HG02870 (cell line): Measurements from ENCODE around the gene URM1.
A peak's percentile ranks its signal among the peaks of the same experiment; 100 is the strongest.
"Not testable (repeated sequence)": the region's sequence is repeated elsewhere in the genome, so short reads cannot be mapped to it uniquely, and the experiment has no call there.

Source experiments
- ATAC-seq: cut with Tn5 transposase; IDR thresholded peaks from one replicate; pipeline ENCODE4 v1.9.1; 2021; ENCODE audit warnings: mild to moderate bottlenecking, moderate library complexity; ENCODE audit not compliant: unreplicated experiment

The URM1 gene

DNA sequence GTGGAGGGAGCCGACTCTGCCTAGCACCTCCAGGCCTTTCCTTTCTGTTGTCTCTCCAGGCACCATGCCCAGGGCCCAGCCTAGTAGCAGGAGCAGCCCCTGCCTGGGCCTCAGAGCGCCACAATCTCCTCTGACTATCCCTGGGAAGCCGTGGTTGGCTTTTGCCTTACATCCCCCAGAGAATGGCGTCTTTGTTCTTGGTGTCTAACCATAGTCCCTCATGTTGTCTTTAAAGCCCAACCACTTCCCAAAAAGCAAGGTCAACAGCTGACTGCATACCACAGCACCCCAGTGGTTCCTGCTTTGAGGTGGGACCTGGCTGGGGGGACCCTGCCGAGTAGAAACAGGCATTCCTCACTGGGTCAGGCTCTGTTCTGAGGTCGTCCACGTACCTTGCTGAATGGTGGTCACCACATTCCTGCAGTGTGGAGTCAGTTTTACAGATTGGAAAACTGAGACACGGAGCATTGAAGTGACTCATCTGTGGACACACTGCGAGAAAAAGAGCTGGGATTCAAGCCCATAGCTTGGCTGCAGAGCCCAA lies 35.7 kb downstream of the URM1 start:
- no peak for ATAC-seq

DNA sequence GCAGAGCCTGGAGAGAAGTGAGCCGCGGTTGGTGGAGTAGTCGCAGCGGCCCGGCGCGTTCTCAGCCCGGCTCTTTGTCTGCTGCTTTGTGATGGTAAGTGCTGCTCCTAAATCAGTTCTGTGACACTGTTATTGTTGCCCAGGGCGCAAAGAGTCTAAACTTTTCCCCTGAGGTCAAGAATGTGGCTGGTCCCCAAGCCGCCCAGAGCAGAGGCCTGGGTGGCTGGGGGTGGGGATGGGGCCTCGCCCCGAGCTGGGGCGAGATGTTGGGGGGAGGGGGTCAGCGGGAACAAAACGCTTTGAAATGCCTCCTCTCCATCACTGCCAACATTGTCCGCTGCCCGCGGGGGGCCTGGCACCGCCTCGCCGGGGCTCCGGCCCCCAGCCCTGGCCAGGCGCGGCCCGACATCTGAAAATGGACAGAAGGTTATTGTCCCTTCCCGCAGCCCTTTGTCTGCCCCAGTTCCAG lies 37.8 kb downstream of the URM1 start:
- no peak for ATAC-seq

DNA sequence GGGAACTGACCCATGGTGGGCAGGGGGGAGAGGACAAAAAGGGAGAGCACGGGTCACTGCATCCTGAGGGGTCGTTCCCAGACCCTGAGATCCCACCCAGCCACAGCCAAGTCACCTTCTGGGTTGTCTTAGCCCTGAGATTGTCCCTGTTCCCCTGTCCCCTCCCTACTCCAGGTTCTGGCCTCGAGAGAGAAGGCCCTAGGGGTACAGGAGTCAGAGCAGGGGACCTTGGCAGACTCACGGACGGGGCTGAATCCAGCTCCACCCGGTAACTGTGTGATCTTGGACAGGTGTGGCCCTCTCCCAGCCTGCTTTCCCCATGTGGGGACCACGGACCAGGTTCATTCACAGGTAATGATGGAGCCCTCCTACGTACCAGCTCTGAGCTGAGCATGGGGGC lies 38.3 kb downstream of the URM1 start:
- no peak for ATAC-seq

GRCh38 chr9:128409978-128410377 lies 38.8 kb downstream of the URM1 start:
- no peak for ATAC-seq

DNA sequence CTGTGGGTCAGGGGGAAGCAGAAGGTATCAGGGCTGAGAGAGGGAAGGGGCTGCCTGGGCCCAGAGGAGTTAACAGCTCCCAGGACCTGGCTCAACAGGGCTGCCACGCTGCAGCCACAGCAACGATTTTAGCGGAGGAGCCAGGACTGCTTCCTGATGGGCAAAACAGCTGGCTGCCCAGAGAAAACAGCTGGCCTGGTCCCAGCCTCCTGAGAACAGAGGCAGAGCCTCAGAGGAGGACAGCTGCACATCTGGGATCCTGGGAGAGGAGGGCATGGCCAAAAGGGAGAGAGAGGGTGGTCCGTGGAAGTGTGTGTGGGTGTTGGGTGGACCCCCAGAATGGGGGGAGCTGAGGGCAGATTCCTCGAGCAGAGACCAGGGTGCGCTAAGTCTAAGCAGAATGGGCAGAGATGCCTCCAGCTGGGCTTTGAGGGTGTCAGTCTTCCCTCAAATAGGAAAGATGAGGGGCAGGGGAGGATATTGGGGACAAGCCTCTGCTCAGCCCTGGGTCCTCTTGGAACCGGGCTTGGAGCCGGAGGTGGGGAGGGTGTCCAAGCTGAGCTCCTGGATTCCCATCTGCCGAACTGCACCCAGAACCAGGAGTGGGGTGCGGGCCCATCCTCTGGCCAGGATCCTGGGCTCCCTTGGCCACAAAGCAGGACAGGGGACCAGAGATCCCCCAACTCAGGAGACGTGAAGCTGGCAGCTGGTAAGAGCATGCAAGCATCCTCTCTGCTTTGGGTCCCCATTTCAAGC lies 40.4 kb downstream of the URM1 start:
- no peak for ATAC-seq

DNA sequence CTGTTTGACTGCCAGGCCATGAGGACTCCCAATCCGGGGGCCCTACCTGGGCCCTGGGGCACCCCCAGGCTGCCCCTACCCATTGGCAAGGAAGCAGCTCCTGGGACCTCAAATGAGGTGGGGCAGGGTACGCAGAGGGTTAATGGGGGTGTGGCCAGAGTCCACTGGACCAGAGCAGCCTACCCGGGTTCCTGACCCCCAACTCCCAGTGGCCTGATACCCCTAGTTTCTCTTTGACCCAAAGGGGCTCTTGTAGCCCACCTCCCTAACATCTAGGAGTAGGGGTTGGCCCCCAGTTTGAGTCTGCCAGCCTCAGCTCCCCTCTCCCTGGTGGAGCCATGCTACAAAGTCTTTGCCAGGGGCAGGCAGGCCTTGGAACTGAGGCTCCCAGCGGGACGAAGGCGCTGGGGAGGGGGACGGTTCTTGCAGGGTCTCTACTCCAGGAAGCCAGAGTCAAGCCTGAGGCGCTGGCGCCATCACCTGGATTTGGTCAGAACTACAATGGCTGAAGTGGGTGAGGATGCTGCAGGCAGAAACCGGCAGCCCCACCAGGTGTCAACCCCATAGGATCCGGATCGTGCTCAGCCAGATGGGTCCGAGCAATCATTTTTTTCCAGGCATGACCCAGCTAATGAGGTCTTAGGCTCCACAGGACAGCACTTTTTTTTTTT lies 41.1 kb downstream of the URM1 start:
- ATAC-seq, result no peak

DNA sequence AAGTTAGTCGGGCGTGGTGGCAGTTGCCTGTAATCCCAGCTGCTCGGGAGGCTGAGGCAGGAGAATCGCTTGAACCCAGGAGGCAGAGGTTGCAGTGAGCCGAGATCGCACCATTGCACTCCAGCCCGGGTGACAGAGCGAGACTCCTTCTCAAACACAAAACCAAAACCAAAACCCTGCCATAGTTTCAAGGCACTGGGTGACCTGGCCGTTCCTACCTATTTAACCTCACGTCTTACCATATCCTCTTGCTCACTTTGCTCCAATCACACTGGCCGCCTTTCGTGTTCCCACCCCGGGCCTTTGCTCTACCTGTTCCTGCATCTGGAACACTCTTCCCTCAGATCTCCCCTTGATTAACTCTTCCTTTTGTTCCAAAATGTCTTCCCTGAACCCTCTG lies 42.6 kb downstream of the URM1 start:
- not testable (repeated sequence) for ATAC-seq

- ATAC-seq, result no peak
Observed at GRCh38 chr9:128414461-128414860, 43.3 kb downstream of the URM1 start.

DNA sequence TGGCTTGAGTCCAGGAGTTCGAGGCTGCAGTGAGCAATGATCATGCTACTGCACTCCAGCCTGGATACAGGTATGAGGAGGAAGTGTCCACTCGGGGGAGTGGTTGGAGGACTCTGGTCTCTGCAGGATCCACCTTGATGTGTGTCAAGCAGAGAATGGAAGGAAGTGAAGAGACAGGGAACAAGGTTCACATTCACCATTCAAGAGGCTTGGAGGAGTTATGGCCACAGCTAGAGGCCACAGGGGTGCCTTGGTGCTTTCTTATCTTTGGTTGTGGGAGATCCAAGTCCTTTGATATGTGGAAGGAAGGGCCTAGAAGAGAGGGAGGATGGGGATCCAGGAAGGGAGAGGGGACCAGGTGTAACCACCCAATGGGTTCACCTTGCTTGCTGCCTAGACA lies 44.1 kb downstream of the URM1 start:
- ATAC-seq, result no peak

DNA sequence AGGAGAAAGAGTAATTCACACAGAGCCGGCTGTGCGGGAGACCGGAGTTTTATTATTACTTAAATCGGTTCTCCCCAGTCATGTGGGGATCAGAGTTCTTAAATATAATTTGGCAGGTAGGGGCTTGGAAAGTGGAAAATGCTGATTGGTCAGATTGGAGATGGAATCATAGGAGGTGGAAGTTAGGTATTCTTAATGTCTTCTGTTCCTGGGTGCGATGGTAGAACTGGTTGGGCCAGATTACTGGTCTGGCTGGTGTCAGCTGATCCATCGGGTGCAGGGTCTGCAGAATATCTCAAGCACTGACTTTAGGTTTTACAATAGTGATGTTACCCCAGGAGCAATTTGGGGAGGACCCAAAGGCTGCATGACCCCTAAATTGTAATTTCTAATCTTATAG lies 44.8 kb downstream of the URM1 start:
- no peak for ATAC-seq

DNA sequence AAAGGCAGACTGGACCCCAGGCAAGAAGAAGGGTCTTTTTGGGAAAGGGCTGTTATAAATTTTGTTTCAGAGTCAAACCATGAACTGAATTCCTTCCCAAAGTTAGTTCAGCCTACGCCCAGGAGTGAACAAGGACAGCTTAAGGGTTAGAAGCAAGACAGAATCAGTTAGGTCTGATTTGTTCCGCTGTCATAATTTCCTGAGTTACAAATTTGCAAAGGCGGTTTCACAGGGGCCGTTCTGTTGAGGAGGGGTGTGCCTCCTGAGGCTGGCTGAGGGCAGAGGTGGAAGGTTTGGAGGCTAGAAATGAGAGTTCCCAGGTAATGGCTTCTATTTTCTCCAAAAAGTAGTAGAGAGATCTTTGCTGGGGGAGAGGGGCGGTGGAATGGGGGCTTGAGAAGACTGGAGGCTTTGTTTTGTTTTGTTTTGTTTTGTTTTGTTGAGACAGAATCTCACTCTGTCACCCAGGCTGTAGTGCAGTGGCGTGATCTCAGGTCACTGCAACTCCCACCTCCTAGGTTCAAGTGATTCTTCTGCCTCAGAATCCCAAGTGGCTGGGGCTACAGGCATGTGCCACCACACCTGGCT lies 45.4 kb downstream of the URM1 start:
- no peak for ATAC-seq

DNA sequence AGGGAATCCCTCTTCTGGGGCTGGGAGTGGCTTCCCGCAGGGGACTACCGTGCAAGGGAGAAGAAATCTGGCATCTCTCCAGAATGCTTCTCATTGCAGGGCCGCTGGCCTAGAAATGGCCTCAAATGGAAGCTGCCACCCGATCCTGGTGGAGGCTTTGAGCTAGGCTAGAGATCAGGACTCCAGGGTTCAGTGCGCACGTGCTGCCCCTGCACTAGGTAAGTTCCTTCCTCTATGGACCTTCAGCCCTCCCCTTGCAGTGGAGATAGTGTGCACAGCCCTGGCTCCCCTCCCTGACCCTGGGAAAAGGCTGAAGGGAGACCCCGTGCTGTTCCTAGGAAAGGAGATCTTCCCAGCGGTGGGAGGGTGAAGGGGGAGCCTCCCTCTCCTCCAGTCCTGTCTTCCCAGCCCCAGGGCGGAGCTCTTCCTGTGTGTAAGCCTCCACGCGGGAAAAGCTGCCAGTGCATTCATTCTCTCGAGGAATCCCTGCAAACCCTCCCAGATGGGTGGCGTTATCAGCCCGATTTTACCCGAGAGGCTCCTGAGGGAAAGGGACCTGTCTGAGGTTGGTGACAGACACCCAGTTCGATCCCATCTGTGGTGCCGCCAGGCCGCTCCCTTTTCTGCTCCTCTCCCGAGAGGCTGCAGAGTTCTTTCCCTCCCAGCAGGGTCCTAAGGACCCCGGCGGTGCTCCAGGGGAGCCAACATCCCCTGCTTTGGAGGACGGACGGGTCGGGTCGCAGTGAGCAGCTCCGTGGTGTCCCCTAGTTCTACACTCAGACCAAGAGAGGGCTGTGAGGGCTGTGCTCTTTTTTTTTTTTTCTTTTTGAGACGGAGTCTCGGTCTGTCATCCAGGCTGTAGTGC lies 48.1 kb downstream of the URM1 start:
- ATAC-seq, result no peak

DNA sequence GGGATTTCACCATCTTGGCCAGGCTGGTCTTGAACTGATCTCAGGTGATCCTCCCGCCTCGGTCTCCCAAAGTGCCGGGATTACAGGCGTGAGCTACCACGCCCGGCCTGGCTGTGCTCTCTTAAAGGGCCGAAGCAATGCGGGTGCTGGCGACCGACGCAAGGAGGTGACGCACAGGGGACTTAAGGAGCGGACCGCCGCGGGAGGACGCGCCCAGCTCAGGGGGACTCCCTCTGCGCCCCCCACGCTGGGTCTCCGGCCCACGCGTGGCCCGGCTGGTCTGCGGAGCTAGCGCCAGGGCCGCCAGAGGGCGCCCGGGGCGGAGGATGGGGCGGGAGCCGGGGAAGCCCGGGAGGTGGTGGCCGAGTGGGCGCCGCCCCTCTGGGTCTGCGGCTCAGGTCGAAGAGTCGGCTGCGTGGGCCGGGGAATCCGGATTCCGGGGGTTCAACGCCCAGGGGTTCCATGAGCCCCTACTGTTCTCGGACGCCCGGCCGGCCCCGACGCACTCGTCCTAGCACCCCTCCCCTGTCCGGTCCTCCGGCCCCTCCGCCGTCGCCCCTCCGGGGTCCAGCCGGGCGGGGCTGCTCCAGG lies 49.0 kb downstream of the URM1 start:
- ATAC-seq, result peak; percentile 65

GRCh38 chr9:128420651-128421481 lies 49.7 kb downstream of the URM1 start, which contains the start of gene CERCAM:
CERCAM (plus strand) TSS chr9:128420857; CDS start chr9:128420878, 21 bp downstream.
- ATAC-seq, result peak; percentile 66

DNA sequence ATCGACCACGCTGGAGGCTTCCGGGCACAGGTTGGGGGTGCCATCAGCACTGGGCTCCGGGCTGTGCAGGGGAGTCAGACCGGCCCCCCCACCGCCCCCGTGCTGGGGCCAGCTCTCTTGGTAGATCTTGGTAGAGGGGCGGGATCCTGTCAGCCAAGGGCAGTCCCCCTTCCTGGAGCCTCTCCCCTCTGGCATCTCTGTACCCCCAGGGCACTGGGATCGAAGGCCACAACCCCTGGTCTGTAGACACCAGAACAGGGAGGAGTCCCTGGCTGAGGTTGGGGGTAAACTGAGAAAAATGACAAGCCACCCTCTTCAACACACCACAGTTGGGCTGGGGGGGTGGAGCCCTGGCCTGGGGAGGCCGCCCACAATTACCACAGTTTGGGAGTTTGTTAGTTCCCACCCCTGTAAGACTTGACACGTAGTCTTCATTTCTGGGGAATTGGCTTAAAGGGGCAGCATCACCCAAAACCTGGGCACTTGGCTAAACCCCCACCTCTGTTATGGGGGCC lies 50.4 kb downstream of the URM1 start:
- no peak for ATAC-seq

DNA sequence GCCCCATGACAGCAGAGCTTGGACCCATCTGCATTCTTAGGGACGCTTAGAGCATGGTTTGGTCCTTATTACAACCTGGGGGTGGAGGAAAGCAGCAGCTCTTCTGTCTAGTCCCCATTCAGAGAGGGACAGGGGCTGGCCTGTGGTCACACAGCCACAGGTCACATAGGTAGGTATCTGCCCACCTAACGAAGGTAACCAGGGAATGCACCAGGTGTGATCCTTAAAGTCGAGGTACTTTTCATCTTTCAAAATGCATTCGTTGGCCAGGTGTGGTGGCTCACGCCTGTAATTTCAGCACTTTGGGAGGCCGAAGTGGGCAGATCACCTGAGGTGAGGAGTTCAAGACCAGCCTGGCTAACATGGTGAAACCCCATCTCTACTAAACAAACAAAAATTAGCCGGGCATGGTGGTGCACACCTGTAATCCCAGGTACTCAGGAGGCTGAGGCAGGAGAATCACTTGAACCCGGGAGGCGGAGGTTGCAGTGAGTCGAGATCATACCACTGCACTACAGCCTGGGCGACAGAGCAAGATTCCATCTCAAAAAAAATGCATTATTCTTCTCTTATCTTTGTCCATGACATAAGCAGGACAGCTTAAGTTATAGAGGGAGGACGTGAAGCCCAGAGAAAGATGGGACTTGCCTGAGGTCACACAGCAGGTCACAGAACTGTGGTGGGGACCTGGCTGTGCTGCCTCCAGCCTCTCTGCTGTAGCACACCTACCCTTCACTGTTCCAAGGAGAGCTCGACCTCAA lies 51.0 kb downstream of the URM1 start:
- not testable (repeated sequence) for ATAC-seq

GRCh38 chr9:128422783-128423150 lies 51.6 kb downstream of the URM1 start:
- ATAC-seq, result no peak

GRCh38 chr9:128423356-128423755 lies 52.2 kb downstream of the URM1 start:
- ATAC-seq, result not testable (repeated sequence)
